ENCODE results near the gene SH3RF1.

Gene SH3RF1

DNA sequence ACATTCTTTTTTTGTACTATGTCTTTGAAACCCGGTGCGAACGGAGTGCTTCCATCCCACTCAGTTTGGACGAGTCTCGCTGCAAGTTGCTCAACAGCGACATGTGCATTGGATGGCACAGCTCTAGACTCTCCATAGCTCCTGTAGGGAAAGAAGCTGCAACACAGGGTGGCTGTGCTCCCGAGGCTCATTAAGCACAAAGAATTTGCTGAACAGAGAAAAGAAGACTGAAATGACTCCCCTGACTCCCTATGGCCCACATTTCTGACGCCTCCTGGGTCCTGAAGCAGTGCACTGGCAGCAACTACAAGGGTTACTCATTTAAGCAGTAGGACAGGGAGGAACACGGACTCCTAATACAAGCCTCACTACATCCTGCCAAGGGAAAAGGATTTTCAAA, 127.4 kb downstream of the SH3RF1 start:
- H3K4me2 ChIP-seq (ENCODE audit: low read length): no peak overlapping the region
- no peaks in the 10 kb centered on the region for H3K4me1 ChIP-seq (ENCODE audit: low read length)
- H3K9me3 ChIP-seq (ENCODE audit: insufficient read depth, low read length): no peaks in the 10 kb centered on the region
- H2AFZ ChIP-seq (ENCODE audit: low read depth, low read length): no peak overlapping the region
- H3K4me3 ChIP-seq (ENCODE audit: low read length): no peak overlapping the region
- H3K27ac ChIP-seq (ENCODE audit: low read length): no peak overlapping the region
- H3K79me2 ChIP-seq (ENCODE audit: low read length): no peaks in the 10 kb centered on the region
- H3K9ac ChIP-seq (ENCODE audit: low read length): no peak overlapping the region
- no peaks in the 10 kb centered on the region for H3K36me3 ChIP-seq (replicated peaks; ENCODE audit: low read depth, low read length)
- H3K27me3 ChIP-seq (ENCODE audit: low read depth, low read length): no peaks in the 10 kb centered on the region
- no peaks in the 10 kb centered on the region for H4K20me1 ChIP-seq (ENCODE audit: insufficient read depth, low read length)
- no peak for TF ChIP-seq EZH2phosphoT487 (IDR thresholded peaks at IDR 0.05; ENCODE audit: low read depth)
- TF ChIP-seq, protein P1, sequence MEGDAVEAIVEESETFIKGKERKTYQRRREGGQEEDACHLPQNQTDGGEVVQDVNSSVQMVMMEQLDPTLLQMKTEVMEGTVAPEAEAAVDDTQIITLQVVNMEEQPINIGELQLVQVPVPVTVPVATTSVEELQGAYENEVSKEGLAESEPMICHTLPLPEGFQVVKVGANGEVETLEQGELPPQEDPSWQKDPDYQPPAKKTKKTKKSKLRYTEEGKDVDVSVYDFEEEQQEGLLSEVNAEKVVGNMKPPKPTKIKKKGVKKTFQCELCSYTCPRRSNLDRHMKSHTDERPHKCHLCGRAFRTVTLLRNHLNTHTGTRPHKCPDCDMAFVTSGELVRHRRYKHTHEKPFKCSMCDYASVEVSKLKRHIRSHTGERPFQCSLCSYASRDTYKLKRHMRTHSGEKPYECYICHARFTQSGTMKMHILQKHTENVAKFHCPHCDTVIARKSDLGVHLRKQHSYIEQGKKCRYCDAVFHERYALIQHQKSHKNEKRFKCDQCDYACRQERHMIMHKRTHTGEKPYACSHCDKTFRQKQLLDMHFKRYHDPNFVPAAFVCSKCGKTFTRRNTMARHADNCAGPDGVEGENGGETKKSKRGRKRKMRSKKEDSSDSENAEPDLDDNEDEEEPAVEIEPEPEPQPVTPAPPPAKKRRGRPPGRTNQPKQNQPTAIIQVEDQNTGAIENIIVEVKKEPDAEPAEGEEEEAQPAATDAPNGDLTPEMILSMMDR (IDR thresholded peaks at IDR 0.05; ENCODE audit: low read depth, low read length): no peak

DNA sequence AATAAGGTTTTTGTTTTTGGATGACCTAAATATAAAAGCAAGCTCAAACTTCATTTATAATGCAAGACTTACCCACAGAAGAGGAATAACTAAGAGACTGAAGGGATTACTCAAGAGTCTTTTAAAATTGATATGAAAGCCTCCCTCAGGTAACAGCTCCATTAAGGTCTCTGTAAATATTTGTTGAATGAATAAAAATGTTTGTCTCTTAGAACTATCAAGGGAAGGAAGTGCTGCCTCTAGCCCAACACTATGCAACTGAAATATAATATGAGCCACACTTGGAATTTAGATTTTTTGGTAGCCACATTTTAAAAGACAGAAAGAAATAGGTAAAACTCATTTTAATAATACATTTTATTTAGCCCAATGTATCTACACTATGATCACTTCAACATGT, 127.8 kb downstream of the SH3RF1 start:
- Histone ChIP-seq H3K9ac (ENCODE audit: low read length) (no peak overlapping the region), H3K27me3 (ENCODE audit: low read depth, low read length) (no peaks in the 10 kb centered on the region), H3K36me3 (replicated peaks; ENCODE audit: low read depth, low read length) (no peaks in the 10 kb centered on the region), H3K4me2 (ENCODE audit: low read length) (no peak overlapping the region), H3K27ac (ENCODE audit: low read length) (no peak overlapping the region), H3K4me3 (ENCODE audit: low read length) (no peak overlapping the region), H2AFZ (ENCODE audit: low read depth, low read length) (no peak overlapping the region), H4K20me1 (ENCODE audit: insufficient read depth, low read length) (no peaks in the 10 kb centered on the region), H3K9me3 (ENCODE audit: insufficient read depth, low read length) (no peaks in the 10 kb centered on the region), H3K79me2 (ENCODE audit: low read length) (no peaks in the 10 kb centered on the region), H3K4me1 (ENCODE audit: low read length) (no peaks in the 10 kb centered on the region)
- TF ChIP-seq, protein P1 (IDR thresholded peaks at IDR 0.05; ENCODE audit: low read depth, low read length): no peak
- no peak for TF ChIP-seq EZH2phosphoT487 (IDR thresholded peaks at IDR 0.05; ENCODE audit: low read depth)

DNA sequence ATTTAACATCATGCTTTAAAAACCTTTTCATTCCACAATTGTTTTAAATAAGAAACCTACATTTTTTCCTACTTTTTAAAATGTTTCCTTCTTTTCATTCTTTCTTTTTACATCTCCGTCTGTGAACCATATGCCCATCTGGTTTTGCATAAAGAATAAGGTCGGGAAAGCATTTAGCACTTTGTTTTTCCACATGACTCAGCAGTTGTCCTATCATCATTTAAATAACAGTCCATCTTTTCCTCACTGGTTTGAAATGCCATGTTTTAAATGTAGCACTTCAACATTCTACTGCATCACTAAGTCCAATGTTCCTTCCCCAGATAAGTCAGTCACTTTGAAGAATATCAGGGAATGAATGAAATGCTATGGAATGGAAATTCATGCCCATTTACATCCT, 128.4 kb downstream of the SH3RF1 start:
- H3K27me3 ChIP-seq (ENCODE audit: low read depth, low read length): no peaks in the 10 kb centered on the region
- no peak overlapping the region for H3K9ac ChIP-seq (ENCODE audit: low read length)
- no peak overlapping the region for H3K4me2 ChIP-seq (ENCODE audit: low read length)
- H4K20me1 ChIP-seq (ENCODE audit: insufficient read depth, low read length): no peaks in the 10 kb centered on the region
- no peaks in the 10 kb centered on the region for H3K4me1 ChIP-seq (ENCODE audit: low read length)
- no peak overlapping the region for H3K27ac ChIP-seq (ENCODE audit: low read length)
- no peaks in the 10 kb centered on the region for H3K9me3 ChIP-seq (ENCODE audit: insufficient read depth, low read length)
- H2AFZ ChIP-seq (ENCODE audit: low read depth, low read length): no peak overlapping the region
- H3K4me3 ChIP-seq (ENCODE audit: low read length): no peak overlapping the region
- H3K36me3 ChIP-seq (replicated peaks; ENCODE audit: low read depth, low read length): no peaks in the 10 kb centered on the region
- no peaks in the 10 kb centered on the region for H3K79me2 ChIP-seq (ENCODE audit: low read length)
- TF ChIP-seq, protein P1 (IDR thresholded peaks at IDR 0.05; ENCODE audit: low read depth, low read length): no peak
- TF ChIP-seq EZH2phosphoT487 (IDR thresholded peaks at IDR 0.05; ENCODE audit: low read depth): no peak

DNA sequence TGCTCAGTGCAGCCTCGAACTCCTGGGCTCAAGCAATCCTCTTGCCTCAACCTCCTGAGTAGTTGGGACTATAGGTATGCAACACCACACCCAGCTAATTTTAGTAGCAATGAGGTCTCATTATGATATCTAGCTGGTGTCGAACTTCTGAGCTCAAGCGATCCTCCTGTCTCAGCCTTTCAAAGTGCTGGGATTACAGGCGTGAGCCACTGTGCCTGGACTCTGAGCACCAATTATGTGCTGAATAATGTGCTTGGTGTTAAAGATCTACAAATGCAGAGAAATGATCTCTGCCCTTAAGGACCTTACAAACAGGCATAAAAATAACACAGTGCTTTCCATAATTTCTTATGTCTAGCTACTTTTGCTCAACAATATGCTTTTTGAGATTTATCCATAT, 131.7 kb downstream of the SH3RF1 start:
- no peaks in the 10 kb centered on the region for H3K4me1 ChIP-seq (ENCODE audit: low read length)
- no peaks in the 10 kb centered on the region for H3K9me3 ChIP-seq (ENCODE audit: insufficient read depth, low read length)
- no peak for TF ChIP-seq EZH2phosphoT487 (IDR thresholded peaks at IDR 0.05; ENCODE audit: low read depth)
- TF ChIP-seq, protein P1 (IDR thresholded peaks at IDR 0.05; ENCODE audit: low read depth, low read length): no peak
- H3K36me3 ChIP-seq (replicated peaks; ENCODE audit: low read depth, low read length): no peaks in the 10 kb centered on the region
- H2AFZ ChIP-seq (ENCODE audit: low read depth, low read length): no peak overlapping the region
- H3K27ac ChIP-seq (ENCODE audit: low read length): no peak overlapping the region
- no peak overlapping the region for H3K4me3 ChIP-seq (ENCODE audit: low read length)
- H3K9ac ChIP-seq (ENCODE audit: low read length): no peak overlapping the region
- H3K79me2 ChIP-seq (ENCODE audit: low read length): no peaks in the 10 kb centered on the region
- H3K27me3 ChIP-seq (ENCODE audit: low read depth, low read length): peaks cover 3% of the 10 kb centered on the region; the same call in 1 of the 2 replicates
- no peak overlapping the region for H3K4me2 ChIP-seq (ENCODE audit: low read length)
- no peaks in the 10 kb centered on the region for H4K20me1 ChIP-seq (ENCODE audit: insufficient read depth, low read length)
